Thyroid gland (tissue), 4 donors: ENCODE data around the gene TPSG1.

Source experiments
- POLR2A ChIP-seq, 2 donors: fragments of 450-650 bp; IDR thresholded peaks; one replicate each; pipeline ENCODE4 v1.6.1; 2017; ENCODE audit warnings: antibody characterized with exemption in 2 of 2, mild to moderate bottlenecking in 2 of 2, moderate library complexity in 1 of 2
- TF ChIP-seq, protein P1 (sequence below), 6 experiments: fragments of 200-600 bp in 3 of 6; fragments of 450-650 bp in 3 of 6; sonication (generic) in 3 of 6; IDR thresholded peaks; one replicate each; pipeline ENCODE4 v1.5.1; 2016 to 2019; ENCODE audit warnings: antibody characterized with exemption in 6 of 6, mild to moderate bottlenecking in 2 of 6, inconsistent platforms in 1 of 6, moderate library complexity in 1 of 6

DNA sequence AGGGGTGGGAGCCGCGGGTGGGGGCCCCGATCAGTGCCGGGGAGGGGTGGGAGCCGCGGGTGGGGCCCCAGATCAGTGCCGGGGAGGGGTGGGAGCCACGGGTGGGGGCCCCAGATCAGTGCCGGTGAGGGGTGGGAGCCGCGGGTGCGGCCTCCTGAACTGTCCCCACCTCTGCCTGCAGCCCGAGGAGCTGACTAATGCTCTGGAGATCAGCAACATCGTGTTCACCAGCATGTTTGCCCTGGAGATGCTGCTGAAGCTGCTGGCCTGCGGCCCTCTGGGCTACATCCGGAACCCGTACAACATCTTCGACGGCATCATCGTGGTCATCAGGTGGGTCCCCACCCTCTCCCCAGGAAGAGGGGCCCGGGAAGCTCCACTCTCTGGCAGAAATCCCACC lies 20.1 kb downstream of the TPSG1 start:
- TF ChIP-seq, protein P1, sequence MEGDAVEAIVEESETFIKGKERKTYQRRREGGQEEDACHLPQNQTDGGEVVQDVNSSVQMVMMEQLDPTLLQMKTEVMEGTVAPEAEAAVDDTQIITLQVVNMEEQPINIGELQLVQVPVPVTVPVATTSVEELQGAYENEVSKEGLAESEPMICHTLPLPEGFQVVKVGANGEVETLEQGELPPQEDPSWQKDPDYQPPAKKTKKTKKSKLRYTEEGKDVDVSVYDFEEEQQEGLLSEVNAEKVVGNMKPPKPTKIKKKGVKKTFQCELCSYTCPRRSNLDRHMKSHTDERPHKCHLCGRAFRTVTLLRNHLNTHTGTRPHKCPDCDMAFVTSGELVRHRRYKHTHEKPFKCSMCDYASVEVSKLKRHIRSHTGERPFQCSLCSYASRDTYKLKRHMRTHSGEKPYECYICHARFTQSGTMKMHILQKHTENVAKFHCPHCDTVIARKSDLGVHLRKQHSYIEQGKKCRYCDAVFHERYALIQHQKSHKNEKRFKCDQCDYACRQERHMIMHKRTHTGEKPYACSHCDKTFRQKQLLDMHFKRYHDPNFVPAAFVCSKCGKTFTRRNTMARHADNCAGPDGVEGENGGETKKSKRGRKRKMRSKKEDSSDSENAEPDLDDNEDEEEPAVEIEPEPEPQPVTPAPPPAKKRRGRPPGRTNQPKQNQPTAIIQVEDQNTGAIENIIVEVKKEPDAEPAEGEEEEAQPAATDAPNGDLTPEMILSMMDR (IDR thresholded peaks at IDR 0.05): no peak
- TF ChIP-seq POLR2A (IDR thresholded peaks at IDR 0.05): no peak
